Prostate gland (tissue), 2 donors: ENCODE data around the gene TYR. TPM values are rescaled to one million over a fixed set of nuclear protein-coding genes. Genes with fewer than 3 reads are reported as not detected.
"Not testable (repeated sequence)": the region's sequence is repeated elsewhere in the genome, so short reads cannot be mapped to it uniquely, and the experiment has no call there.

Experiments used
- DNase-seq: peaks from one replicate; pipeline ENCODE4 v3.0.0-alpha.2; 2019; ENCODE audit warnings: low spot score
- H3K27ac ChIP-seq, 2 donors: fragments of 200-600 bp; sonication (generic); 2 replicates each; pipeline ENCODE4 v1.5.1; 2017 to 2019
- H3K27me3 ChIP-seq: fragments of 200-600 bp; sonication (generic); replicated peaks from 2 replicates; pipeline ENCODE4 v1.5.1; 2019; ENCODE audit not compliant: insufficient read depth
- H3K36me3 ChIP-seq, 2 donors: fragments of 200-600 bp; sonication (generic); 1 replicate in 1 of 2; 2 replicates in 1 of 2; pipeline versions ENCODE4 v1.5.1 to v1.8.1; 2017 to 2019
- H3K4me1 ChIP-seq: fragments of 200-600 bp; sonication (generic); replicated peaks from 2 replicates; pipeline ENCODE4 v1.5.1; 2019
- H3K4me3 ChIP-seq, 2 donors: fragments of 200-600 bp; sonication (generic); 2 replicates each; pipeline ENCODE4 v1.5.1; 2017 to 2019
- H3K9me3 ChIP-seq: fragments of 200-600 bp; sonication (generic); 2 replicates; pipeline ENCODE4 v1.5.1; 2017
- CTCF ChIP-seq, 4 experiments: fragments of 200-600 bp in 2 of 4; fragments of 450-650 bp in 2 of 4; sonication (generic) in 2 of 4; IDR thresholded peaks; 1 replicate in 3 of 4; 2 replicates in 1 of 4; pipeline ENCODE4 v1.5.1; 2016 to 2019; ENCODE audit warnings: antibody characterized with exemption in 4 of 4, mild to moderate bottlenecking in 2 of 4, moderate library complexity in 2 of 4
- POLR2A ChIP-seq: fragments of 450-650 bp; IDR thresholded peaks from one replicate; pipeline ENCODE4 v1.6.1; 2016; ENCODE audit warnings: antibody characterized with exemption, mild to moderate bottlenecking
- POLR2AphosphoS5 ChIP-seq: sonication (generic); formaldehyde crosslinking; IDR thresholded peaks from one replicate; pipeline ENCODE4 v1.6.1; 2017; ENCODE audit warnings: antibody characterized with exemption
- WGBS: methylation state at CpG from one replicate; pipeline ENCODE4 v1.1.5; 2018; 5-methylcytosine and 5-hydroxymethylcytosine counted together
- intact Hi-C: fragments of 100-400 bp; cut with DNase I; formaldehyde crosslinking; loops from one replicate; pipeline ENCODE4 v1.14.2; 2022
- total RNA-seq, 2 donors: library from RNA; depleted of rRNA; stranded (reverse); fragments of >200 nt; gene quantifications; one replicate each; pipeline ENCODE4 v1.1.0, GENCODE V29; 2016

TYR gene
- total RNA-seq, 2 donors from 2014 or later: not detected

- no peak for DNase-seq
These were observed 150.2 kb downstream of the TYR start for GRCh38 chr11:89327885-89328284.

GRCh38 chr11:89331940-89332339 lies 154.3 kb downstream of the TYR start:
- H3K4me1 ChIP-seq, DNase-seq, intact Hi-C loops: not testable (repeated sequence)

More at GRCh38 chr11:89327885-89328284, 150.2 kb downstream of the TYR start:
- H3K4me3 ChIP-seq: no peak overlapping the region
- no peaks in the 10 kb centered on the region for H3K4me1 ChIP-seq
- no peak for TF ChIP-seq POLR2A
- no peak for TF ChIP-seq POLR2AphosphoS5
- TF ChIP-seq CTCF (IDR thresholded peaks at IDR 0.05): no peak
- H3K27ac ChIP-seq: no peak overlapping the region
- H3K36me3 ChIP-seq: no peaks in the 10 kb centered on the region
- no peaks in the 10 kb centered on the region for H3K9me3 ChIP-seq
- WGBS: 73% methylated on average over 5 of the region's 5 CpGs
- no peaks in the 10 kb centered on the region for H3K27me3 ChIP-seq
- intact Hi-C loops: no loop called here

GRCh38 chr11:89333704-89334103 lies 156.0 kb downstream of the TYR start:
- H3K9me3 ChIP-seq, intact Hi-C loops, H3K4me1 ChIP-seq, H3K27me3 ChIP-seq, H3K36me3 ChIP-seq, H3K27ac ChIP-seq, H3K4me3 ChIP-seq, DNase-seq: not testable (repeated sequence)
- TF ChIP-seq CTCF (IDR thresholded peaks at IDR 0.05): peak in 3 of 4 experiments; percentile 15 to 49 (median 36)
- WGBS: 49% methylated on average over 1 of the region's 1 CpG

More at GRCh38 chr11:89331940-89332339, 154.3 kb downstream of the TYR start:
- H3K4me3 ChIP-seq, H3K36me3 ChIP-seq, H3K27ac ChIP-seq, H3K27me3 ChIP-seq, H3K9me3 ChIP-seq: not testable (repeated sequence)
- 73% methylated on average over 4 of the region's 4 CpGs for WGBS

GRCh38 chr11:89337100-89337650 lies 159.5 kb downstream of the TYR start:
- intact Hi-C loops, H3K27me3 ChIP-seq, H3K27ac ChIP-seq, H3K9me3 ChIP-seq, H3K4me1 ChIP-seq, DNase-seq, H3K36me3 ChIP-seq, H3K4me3 ChIP-seq: not testable (repeated sequence)
- WGBS: 44% methylated on average over 4 of the region's 4 CpGs

GRCh38 chr11:89338073-89338472 lies 160.4 kb downstream of the TYR start:
- DNase-seq, intact Hi-C loops, H3K27me3 ChIP-seq, H3K9me3 ChIP-seq, H3K4me3 ChIP-seq, H3K27ac ChIP-seq, H3K36me3 ChIP-seq, H3K4me1 ChIP-seq: not testable (repeated sequence)
- WGBS: 35% methylated on average over 2 of the region's 2 CpGs

GRCh38 chr11:89340450-89340849 lies 162.8 kb downstream of the TYR start:
- H3K36me3 ChIP-seq, H3K27ac ChIP-seq, DNase-seq, H3K9me3 ChIP-seq, H3K4me1 ChIP-seq, H3K4me3 ChIP-seq, intact Hi-C loops, H3K27me3 ChIP-seq: not testable (repeated sequence)

GRCh38 chr11:89342880-89343572 lies 165.4 kb downstream of the TYR start:
- H3K36me3 ChIP-seq, DNase-seq, intact Hi-C loops, H3K9me3 ChIP-seq, H3K27ac ChIP-seq, H3K4me3 ChIP-seq, H3K4me1 ChIP-seq, H3K27me3 ChIP-seq: not testable (repeated sequence)
- WGBS: 53% methylated on average over 3 of the region's 3 CpGs

Other genes starting within 250 kb of the TYR start
- gene GRM5, start 111.9 kb upstream of the TYR start, total RNA-seq: under 1 TPM in 1 of 2 donors, not detected in 1; 0.17 TPM